ENCODE results near the gene MRPS14.

- TF ChIP-seq TAF1 (IDR thresholded peaks at IDR 0.05; ENCODE audit: low read depth, low read length): no peak
- no peak for TF ChIP-seq POLR2A (IDR thresholded peaks at IDR 0.05; ENCODE audit: low read depth, low read length)
- no peak for TF ChIP-seq SPI1 (IDR thresholded peaks at IDR 0.05; ENCODE audit: low read depth, low read length)
- TF ChIP-seq POLR2AphosphoS5 (IDR thresholded peaks at IDR 0.05; ENCODE audit: low read depth, low read length): no peak
- no peak for TF ChIP-seq PAX5 (IDR thresholded peaks at IDR 0.05; ENCODE audit: insufficient read depth, low read length, severe bottlenecking)
Measured at GRCh38 chr1:174964261-174964971, 58.8 kb downstream of the MRPS14 start.

All from GM12891 (cell line).